ENCODE data around the gene ZCCHC24. TPM values are rescaled to one million over a fixed set of nuclear protein-coding genes. Genes with fewer than 3 reads are reported as not detected.

Gene ZCCHC24
- total RNA-seq, 2 experiments from 2014 or later: 0.67 to 0.85 TPM

DNA sequence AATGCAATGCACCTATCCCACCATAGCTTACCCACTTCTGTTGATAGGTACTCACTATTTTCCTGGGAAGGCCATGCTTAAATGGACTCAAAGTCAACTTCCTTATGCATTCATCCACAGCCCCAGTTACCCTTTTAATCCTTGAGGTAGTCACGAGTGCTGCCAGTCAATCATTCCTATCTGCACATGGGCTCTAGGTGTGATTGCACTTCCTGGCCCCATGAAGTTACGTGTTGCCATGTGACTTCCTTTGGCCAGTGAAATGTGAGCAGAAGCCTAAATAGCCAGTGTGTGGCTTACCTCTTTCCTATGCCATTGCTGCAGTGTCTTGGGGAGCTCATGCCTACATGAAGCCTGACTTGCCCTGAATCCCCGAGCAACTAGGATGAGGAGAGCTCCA is 43.4 kb upstream of the ZCCHC24 start:
- Histone ChIP-seq H3K9me3 (ENCODE audit: control insufficient read depth in 1 of 2, insufficient read depth in 1 of 2, low read length in 2 of 2) (no peaks in the 10 kb centered on the region), H3K36me3 (ENCODE audit: insufficient read depth, low read length) (no peaks in the 10 kb centered on the region), H3K27ac (ENCODE audit: low read depth in 1 of 2, low read length in 2 of 2) (no peak overlapping the region), H3K4me1 (ENCODE audit: insufficient read depth, low read length) (no peaks in the 10 kb centered on the region), H3K4me3 (ENCODE audit: low read length) (no peak overlapping the region), H3K27me3 (ENCODE audit: control insufficient read depth in 1 of 2, insufficient read depth in 2 of 2, low read length in 2 of 2) (no peaks in the 10 kb centered on the region)
- no peaks in the 10 kb centered on the region for H3K4me1 Mint-ChIP-seq (ENCODE audit: low read depth)
- POLR2A ChIA-PET: no interaction called here
- no peaks in the 10 kb centered on the region for H3K27me3 Mint-ChIP-seq
- no peak overlapping the region for H3K4me3 Mint-ChIP-seq
- H3K27ac Mint-ChIP-seq: no peak overlapping the region
- DNase-seq: no peak
- CTCF ChIA-PET: interaction anchor here (1.2 kb wide), 1 partner anchor 114 kb away, joined by 3 read pairs; no protein-coding TSS in a partner anchor
- H3K36me3 Mint-ChIP-seq (ENCODE audit: low read depth): no peaks in the 10 kb centered on the region
- H3K9me3 Mint-ChIP-seq: no peaks in the 10 kb centered on the region
- TF ChIP-seq, protein P1, sequence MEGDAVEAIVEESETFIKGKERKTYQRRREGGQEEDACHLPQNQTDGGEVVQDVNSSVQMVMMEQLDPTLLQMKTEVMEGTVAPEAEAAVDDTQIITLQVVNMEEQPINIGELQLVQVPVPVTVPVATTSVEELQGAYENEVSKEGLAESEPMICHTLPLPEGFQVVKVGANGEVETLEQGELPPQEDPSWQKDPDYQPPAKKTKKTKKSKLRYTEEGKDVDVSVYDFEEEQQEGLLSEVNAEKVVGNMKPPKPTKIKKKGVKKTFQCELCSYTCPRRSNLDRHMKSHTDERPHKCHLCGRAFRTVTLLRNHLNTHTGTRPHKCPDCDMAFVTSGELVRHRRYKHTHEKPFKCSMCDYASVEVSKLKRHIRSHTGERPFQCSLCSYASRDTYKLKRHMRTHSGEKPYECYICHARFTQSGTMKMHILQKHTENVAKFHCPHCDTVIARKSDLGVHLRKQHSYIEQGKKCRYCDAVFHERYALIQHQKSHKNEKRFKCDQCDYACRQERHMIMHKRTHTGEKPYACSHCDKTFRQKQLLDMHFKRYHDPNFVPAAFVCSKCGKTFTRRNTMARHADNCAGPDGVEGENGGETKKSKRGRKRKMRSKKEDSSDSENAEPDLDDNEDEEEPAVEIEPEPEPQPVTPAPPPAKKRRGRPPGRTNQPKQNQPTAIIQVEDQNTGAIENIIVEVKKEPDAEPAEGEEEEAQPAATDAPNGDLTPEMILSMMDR (IDR thresholded peaks at IDR 0.05): no peak
- ATAC-seq (ENCODE audit: poor library complexity): no peak
- intact Hi-C loops (cut with DNase I, micrococcal nuclease): no loop called here

DNA sequence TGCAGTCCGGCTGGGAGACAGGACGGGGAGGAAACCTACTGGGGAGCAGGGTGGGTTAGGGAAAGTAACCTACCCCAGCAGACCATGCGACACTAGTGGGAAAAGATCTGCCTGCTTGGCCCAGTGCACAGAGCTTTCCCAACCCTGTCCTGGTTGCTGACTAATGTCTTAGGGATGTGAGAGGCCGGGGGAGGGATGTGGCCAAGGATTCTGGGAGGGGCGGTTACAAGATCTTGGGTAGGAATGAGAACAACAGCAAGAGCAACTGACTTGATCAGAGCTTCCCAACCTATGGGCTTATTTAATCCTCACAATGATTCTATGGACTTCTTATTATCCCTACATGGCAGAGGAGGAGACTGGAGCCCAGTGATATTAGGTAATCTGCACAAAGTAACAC is 42.9 kb upstream of the ZCCHC24 start:
- ChIA-PET POLR2A (no interaction called here), CTCF (interaction anchor here (1.1 kb wide), 1 partner anchor 114 kb away, joined by 6 read pairs; no protein-coding TSS in a partner anchor)
- no peaks in the 10 kb centered on the region for H3K36me3 Mint-ChIP-seq (ENCODE audit: low read depth)
- H3K27ac Mint-ChIP-seq: no peak overlapping the region
- intact Hi-C loops (cut with DNase I, micrococcal nuclease): no loop called here
- no peak overlapping the region for H3K4me3 ChIP-seq (ENCODE audit: low read length)
- no peak for DNase-seq
- H3K4me1 ChIP-seq (ENCODE audit: insufficient read depth, low read length): no peaks in the 10 kb centered on the region
- H3K4me3 Mint-ChIP-seq: no peak overlapping the region
- no peaks in the 10 kb centered on the region for H3K36me3 ChIP-seq (ENCODE audit: insufficient read depth, low read length)
- TF ChIP-seq, protein P1 (IDR thresholded peaks at IDR 0.05): no peak
- no peaks in the 10 kb centered on the region for H3K27me3 ChIP-seq (ENCODE audit: control insufficient read depth in 1 of 2, insufficient read depth in 2 of 2, low read length in 2 of 2)
- ATAC-seq (ENCODE audit: poor library complexity): no peak
- no peaks in the 10 kb centered on the region for H3K4me1 Mint-ChIP-seq (ENCODE audit: low read depth)
- H3K9me3 ChIP-seq (ENCODE audit: control insufficient read depth in 1 of 2, insufficient read depth in 1 of 2, low read length in 2 of 2): no peaks in the 10 kb centered on the region
- no peaks in the 10 kb centered on the region for H3K9me3 Mint-ChIP-seq
- H3K27ac ChIP-seq (ENCODE audit: low read depth in 1 of 2, low read length in 2 of 2): no peak overlapping the region
- no peaks in the 10 kb centered on the region for H3K27me3 Mint-ChIP-seq

DNA sequence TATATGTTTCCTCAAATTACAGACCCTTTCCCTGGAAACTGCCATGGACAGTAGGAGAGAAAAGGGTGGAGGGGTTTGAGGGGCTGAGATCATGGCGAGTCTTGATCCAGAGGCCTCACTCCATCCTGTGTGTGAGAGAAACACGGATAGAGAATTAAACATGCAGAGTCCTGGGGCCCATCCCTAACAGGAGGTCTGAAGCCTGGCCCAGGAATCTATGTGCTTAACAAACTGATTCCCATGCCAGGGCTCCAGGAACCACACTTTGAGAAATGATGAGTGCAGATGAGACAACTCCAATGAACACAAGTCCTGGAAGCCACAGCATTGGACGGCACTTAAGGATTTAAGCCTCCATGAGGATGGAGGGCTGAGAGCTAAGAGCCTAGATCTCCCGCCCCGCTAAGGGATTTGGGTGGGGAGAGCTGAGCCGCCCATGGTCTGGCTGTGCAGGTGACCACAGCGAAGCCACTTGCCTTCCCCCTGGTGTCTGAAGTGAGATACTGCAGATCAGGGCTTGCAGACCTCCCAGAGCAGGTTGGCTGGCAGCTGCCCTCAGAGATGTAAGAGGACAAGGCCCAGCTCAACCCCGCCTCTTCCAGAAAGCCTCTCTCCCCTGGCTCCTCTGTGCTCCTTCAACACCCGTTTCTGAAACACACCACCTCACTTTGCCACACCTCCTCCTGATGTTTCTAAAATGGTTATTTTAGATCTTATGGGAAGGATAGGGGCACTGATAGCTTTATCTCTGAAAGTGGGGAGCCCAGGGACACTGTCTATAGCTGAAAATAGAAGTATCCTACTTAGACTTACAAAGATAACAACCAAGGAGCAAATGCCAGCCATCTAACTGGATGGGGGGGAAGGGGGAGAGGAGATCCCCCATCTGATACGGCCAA is 42.1 kb upstream of the ZCCHC24 start:
- H3K9me3 Mint-ChIP-seq: no peaks in the 10 kb centered on the region
- DNase-seq (peak in 7 of 14 experiments; percentile 8 to 57 (median 25)), ATAC-seq (ENCODE audit: poor library complexity) (no peak)
- H3K27me3 Mint-ChIP-seq: no peaks in the 10 kb centered on the region
- H3K4me1 Mint-ChIP-seq (ENCODE audit: low read depth): no peaks in the 10 kb centered on the region
- no peak overlapping the region for H3K4me3 ChIP-seq (ENCODE audit: low read length)
- CTCF ChIA-PET: interaction anchor here (0.6 to 1.1 kb wide), 2 partner anchors 20 to 113 kb away, joined by 4 to 6 read pairs; no protein-coding TSS in a partner anchor
- H3K27ac Mint-ChIP-seq: no peak overlapping the region
- H3K4me3 Mint-ChIP-seq: no peak overlapping the region
- intact Hi-C loops (cut with DNase I, micrococcal nuclease): loop anchor here (1.0 to 2.0 kb wide), 2 partner anchors 113 kb away; no protein-coding TSS in a partner anchor
- no peaks in the 10 kb centered on the region for H3K27me3 ChIP-seq (ENCODE audit: control insufficient read depth in 1 of 2, insufficient read depth in 2 of 2, low read length in 2 of 2)
- no peaks in the 10 kb centered on the region for H3K36me3 ChIP-seq (ENCODE audit: insufficient read depth, low read length)
- POLR2A ChIA-PET: no interaction called here
- no peaks in the 10 kb centered on the region for H3K9me3 ChIP-seq (ENCODE audit: control insufficient read depth in 1 of 2, insufficient read depth in 1 of 2, low read length in 2 of 2)
- TF ChIP-seq, protein P1 (IDR thresholded peaks at IDR 0.05): peak; percentile 48
- no peaks in the 10 kb centered on the region for H3K36me3 Mint-ChIP-seq (ENCODE audit: low read depth)
- no peaks in the 10 kb centered on the region for H3K4me1 ChIP-seq (ENCODE audit: insufficient read depth, low read length)
- no peak overlapping the region for H3K27ac ChIP-seq (ENCODE audit: low read depth in 1 of 2, low read length in 2 of 2)

All from CD4-positive, alpha-beta T cell (primary cell).